ENCODE results near the gene CHD3.
"Not testable (repeated sequence)": the region's sequence is repeated elsewhere in the genome, so short reads cannot be mapped to it uniquely, and the experiment has no call there.

Gene CHD3

GRCh38 chr17:7940034-7940433 is 51.4 kb downstream of the CHD3 start:
- no peak for DNase-seq

GRCh38 chr17:7940743-7941142 is 52.2 kb downstream of the CHD3 start:
- no peak for DNase-seq

GRCh38 chr17:7943291-7943690 is 54.7 kb downstream of the CHD3 start:
- DNase-seq: no peak

GRCh38 chr17:7944326-7944725 is 55.7 kb downstream of the CHD3 start:
- DNase-seq: no peak

GRCh38 chr17:7945651-7946050 is 57.1 kb downstream of the CHD3 start:
- DNase-seq: no peak

- DNase-seq: no peak
Observed at GRCh38 chr17:7946441-7946840, 57.9 kb downstream of the CHD3 start.

GRCh38 chr17:7947651-7948050 is 59.1 kb downstream of the CHD3 start:
- no peak for DNase-seq

- no peak for DNase-seq
Observed at GRCh38 chr17:7950578-7950977, 62.0 kb downstream of the CHD3 start.

- no peak for DNase-seq
Observed at GRCh38 chr17:7951143-7951792, 62.7 kb downstream of the CHD3 start.

- DNase-seq: not testable (repeated sequence)
Observed at GRCh38 chr17:7953266-7953665, 64.7 kb downstream of the CHD3 start.

- DNase-seq: no peak
Observed at GRCh38 chr17:7955414-7956227, 67.0 kb downstream of the CHD3 start.

- no peak for DNase-seq
Observed at GRCh38 chr17:7956228-7956965, 67.8 kb downstream of the CHD3 start.

GRCh38 chr17:7959503-7960253 is 71.1 kb downstream of the CHD3 start:
- DNase-seq: no peak

GRCh38 chr17:7961421-7961820 is 72.8 kb downstream of the CHD3 start:
- DNase-seq: no peak
